Measurements from ENCODE around the gene RASD2.
A peak's percentile ranks its signal among the peaks of the same experiment; 100 is the strongest.

The RASD2 gene

DNA sequence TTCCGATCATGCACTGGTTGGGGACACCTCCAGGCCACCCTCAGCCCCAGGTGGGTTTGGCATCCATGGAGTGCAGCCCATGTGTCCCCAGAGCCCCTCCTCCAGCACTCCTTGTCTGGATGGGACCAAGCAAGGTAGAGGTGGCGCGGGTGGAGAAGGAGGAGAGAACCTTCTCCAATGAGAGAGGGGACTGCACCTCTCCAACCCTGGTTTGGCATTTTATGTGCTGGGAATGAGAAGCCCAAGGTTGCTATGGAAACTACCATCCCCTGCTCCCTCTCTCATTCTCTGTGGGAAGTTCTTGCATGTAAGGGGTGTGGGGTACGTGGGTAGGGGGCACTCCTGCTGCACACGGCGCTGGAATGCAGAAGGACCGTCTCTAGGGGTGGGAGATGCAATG lies 21.8 kb upstream of the RASD2 start:
- no peak for DNase-seq (ENCODE audit: low read depth)

GRCh38 chr22:35519306-35520000 lies 21.2 kb upstream of the RASD2 start:
- DNase-seq (ENCODE audit: low read depth), result no peak

DNA sequence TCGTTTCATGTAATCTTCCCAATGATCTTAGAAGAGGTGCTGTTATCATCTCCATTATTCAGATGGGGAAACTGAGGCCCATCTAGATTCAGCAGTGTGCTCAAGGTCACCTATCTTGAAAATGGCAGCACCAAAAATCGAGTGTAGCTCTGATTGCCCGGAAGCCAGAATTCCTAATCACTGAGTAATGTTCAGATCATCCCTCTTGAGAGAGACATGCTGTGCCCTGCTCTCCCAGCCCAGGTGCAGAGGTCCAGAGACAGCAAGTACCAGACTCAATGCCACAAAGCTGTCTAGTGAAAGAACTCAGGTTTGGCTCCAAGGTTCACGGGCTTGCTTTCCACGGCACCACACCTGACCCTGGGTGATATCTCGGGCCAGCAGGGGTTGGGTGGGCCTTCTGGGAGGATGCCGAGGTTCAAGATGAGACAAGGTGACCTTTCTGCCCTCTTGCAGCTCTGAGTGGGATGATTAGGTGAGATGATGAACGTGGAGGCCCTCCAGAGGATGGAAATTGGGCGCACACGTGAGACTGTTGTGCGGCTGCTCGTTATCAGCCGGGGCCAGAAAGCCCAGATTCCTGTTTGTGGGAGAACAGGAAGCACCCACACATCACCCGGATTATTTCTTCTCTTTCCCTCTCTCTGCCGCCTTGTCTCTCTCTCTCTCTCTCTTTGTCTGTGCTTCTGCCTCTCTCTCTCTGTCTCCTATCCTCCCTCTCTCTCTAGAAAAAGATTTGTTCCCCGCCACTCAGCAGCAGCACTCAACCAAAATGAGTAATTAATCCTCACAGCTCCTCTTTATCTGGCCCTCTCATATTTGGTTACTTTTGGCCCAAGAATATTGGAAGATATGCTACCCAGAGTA lies 19.0 kb upstream of the RASD2 start:
- DNase-seq (ENCODE audit: low read depth), result no peak

GRCh38 chr22:35522225-35523149 lies 18.1 kb upstream of the RASD2 start:
- DNase-seq (ENCODE audit: low read depth), result no peak

DNA sequence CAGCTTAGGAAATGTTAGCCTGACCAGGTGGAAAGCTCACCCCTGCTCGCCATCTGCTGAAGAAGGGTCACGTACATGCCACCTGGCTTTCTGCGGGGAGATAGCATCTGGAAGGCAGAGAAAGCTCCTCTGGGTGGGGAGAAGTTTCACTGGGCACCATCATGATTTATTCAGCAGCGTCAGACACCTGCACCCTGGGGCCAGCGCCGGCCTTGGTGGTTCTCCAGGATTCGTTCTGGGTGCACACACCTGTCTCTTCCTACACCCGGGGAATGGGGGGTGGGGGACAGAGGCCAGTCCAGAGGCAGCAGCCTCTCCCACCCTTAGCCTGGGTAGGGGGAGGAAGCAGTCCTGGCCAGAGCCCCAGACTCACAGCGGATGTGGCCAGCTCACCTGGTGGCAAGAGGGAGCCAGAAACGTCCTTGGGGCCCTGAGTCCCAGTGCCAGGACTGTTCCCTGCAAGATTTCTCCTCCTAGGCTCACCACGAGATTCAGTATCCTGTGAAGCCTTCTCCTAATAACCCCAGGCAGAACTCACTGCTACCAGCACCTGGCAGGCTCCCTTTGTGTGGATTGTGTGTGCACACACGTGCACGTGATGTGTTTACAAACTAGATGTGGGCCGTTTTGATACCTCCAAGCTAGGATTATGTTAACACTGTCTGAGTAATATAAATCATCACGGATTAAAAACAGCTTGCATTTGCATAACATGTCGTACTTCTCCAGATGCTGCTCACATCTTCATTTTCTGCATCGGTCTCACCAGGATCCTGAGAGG lies 17.3 kb upstream of the RASD2 start:
- no peak for DNase-seq (ENCODE audit: low read depth)

DNA sequence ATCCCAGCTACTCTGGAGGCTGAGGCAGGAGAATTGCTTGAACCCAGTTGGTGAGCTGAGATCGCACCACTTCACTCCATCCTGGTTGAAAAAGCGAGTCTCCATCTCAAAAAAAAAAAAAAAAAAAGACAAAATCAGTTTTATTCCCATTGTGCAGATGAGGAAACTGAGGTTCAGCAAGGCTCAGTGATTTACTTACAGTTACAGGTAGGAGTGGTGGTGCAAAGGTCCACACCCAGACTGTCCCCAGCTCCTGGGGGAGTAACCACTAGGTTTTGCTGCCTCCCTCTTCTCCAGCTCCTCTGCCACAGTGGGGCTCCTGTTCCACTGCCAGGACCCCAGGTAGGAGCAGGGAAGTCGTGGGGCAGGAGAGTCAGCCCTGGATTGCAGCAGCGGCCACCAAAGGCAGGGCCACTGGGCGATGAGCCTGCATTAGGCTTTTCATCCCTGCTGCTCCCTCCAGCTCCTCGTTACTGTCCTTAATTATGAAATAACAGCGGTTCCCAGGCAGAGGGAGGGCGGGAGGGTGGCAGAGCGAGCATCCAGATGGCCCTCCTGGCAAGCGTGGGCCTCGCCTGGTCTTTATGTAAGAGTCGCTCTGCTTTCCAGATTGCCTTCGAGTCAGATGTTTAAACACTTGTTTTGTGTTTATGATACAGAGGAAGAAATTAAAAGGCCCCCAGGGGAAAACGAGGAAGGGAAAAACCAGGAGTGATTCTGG lies 15.5 kb upstream of the RASD2 start:
- no peak for DNase-seq (ENCODE audit: low read depth)

DNA sequence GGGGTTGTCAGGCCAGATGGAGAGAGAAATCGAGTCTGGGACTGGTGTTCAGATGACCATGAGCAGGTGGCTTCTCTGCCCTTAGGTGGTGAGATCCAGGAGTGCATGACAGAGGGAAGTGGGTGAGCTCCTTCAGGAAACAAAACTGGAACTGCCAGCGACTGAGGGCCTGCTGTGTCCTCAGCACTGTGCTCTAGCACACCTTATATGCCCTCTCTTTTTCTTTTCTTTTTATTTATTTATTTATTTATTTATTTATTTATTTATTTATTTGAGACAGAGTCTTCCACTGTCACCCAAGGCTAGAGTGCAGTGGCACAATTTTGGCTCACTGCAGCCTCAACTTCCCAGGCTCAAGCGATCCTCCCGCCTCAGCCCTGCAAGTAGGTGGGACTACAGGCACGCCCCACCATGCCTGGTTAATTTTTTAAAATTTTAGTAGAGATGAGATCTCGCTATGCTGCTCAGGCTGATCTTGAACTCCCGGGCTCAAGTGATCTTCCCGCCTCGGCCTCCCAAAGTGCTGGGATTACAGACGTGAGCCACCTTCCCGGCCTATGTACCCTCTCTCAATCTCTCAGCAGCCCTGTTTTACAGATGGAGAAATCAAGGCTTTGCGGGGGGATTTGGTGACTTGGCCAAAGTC lies 14.8 kb upstream of the RASD2 start:
- no peak for DNase-seq (ENCODE audit: low read depth)

DNA sequence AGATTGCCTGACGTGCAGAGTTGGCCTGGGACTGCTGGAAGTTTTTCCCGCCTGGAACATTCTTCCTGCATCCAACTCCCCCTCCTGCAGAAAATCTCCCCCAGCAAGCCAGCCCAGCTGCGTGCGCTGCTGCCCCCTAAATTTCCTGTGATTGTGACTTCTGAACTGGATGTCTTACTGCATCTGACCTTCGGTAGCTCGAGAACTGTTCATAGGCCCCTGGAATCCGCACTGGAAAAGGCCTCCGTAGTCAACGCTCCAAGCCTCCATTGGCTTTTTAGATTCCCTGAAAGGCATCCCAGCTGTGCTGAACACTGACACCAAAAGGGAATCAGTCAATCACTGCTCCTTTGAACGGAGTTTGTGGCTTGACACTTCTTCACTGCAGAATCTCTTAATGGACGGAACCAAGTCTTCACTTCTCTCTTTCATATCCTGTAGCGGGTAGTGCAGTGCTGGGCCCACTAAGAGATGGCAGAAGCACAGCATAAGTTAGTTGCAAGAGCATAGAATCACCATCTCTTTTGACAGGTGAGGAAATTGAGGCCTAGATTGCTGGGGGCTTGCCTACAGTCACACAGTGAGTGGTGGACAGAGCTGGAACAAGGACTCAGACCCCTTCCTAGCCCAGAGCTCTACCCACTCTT lies 14.2 kb upstream of the RASD2 start:
- no peak for DNase-seq (ENCODE audit: low read depth)

DNA sequence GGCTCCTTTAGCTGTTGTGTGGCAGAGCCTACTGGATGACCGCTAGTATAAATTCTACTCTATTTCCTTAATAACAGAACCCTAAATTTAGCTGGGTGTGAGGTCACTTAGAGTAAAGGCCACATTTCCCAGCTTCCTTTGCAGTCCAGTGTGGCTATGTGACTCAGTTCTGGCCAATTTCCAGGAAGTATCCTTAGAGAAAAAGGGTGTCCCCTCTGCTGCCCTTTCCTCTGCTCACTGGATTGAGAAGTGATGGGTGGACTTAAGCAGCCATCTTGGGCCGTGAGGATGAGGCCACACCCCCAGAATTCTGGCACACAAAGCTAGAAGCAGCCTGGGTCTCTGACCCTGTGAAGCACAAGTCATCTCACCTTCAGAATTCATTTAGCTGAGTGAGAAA lies 11.7 kb upstream of the RASD2 start:
- DNase-seq (ENCODE audit: low read depth), result no peak

DNA sequence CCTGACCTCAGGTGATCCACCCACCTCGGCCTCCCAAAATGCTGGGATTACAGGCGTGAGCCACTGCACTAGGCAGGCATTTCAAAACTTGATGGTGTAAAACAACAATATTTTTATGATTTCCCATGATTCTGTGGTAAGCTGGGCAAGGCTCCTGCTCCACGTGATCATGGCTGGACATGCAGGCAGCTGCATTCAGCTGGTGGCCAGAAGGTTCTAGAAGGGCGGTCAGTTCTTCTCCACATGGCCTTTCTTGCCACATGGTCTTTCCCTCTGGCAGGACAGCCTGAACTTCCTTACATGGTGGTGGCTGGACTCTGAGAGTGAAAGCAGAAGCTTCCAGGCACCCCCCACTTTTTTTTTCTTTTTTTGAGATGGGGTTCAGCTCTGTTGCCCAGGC lies 9.9 kb upstream of the RASD2 start:
- DNase-seq (ENCODE audit: low read depth), result no peak

DNA sequence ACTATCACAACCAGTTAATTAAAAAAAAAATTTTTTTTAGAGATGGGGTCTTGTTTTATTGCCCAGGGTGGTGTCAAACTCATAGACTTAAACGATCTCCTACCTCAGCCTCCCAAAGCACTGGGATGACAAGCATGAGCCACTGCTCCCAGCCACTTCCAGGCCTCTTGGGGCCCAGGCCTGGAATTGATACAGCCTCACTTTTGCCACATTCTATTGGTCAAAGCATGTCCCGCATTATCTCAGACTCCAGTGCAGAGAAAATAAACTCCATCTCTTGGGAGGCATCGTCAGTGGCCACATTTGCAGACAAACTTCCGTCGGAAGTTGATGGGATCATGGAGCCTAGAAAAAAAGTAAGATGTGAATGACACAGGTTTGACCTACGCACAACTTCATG lies 9.4 kb upstream of the RASD2 start:
- no peak for DNase-seq (ENCODE audit: low read depth)

- no peak for DNase-seq (ENCODE audit: low read depth)
Observed at GRCh38 chr22:35531676-35532075, 9.0 kb upstream of the RASD2 start.

GRCh38 chr22:35533365-35534029 lies 7.1 kb upstream of the RASD2 start:
- no peak for DNase-seq (ENCODE audit: low read depth)

- no peak for DNase-seq (ENCODE audit: low read depth)
Observed at GRCh38 chr22:35534091-35534490, 6.5 kb upstream of the RASD2 start.

DNA sequence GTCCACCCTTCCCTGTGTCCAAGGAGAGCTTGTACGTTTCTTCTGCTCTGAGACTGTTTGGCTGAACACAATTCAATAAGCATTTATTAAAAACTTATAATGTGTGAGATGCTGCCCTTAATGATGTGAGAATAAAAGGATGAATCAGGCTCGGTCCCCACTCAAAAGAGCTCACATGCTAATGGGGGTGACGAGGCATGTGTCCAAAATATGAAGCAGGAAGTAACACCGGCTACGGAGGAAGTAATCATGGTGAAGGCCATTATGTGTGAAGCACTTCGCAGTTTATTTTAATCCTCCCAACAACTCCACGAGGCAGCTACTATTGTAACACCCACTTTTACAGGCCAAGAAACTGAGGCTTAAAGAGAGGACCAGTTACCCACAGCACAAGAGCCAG lies 3.4 kb upstream of the RASD2 start:
- no peak for DNase-seq (ENCODE audit: low read depth)

- no peak for DNase-seq (ENCODE audit: low read depth)
Observed at GRCh38 chr22:35538801-35539321, 1.8 kb upstream of the RASD2 start.

- DNase-seq (ENCODE audit: low read depth), result no peak
Observed at GRCh38 chr22:35539487-35539886, 1.1 kb upstream of the RASD2 start.

DNA sequence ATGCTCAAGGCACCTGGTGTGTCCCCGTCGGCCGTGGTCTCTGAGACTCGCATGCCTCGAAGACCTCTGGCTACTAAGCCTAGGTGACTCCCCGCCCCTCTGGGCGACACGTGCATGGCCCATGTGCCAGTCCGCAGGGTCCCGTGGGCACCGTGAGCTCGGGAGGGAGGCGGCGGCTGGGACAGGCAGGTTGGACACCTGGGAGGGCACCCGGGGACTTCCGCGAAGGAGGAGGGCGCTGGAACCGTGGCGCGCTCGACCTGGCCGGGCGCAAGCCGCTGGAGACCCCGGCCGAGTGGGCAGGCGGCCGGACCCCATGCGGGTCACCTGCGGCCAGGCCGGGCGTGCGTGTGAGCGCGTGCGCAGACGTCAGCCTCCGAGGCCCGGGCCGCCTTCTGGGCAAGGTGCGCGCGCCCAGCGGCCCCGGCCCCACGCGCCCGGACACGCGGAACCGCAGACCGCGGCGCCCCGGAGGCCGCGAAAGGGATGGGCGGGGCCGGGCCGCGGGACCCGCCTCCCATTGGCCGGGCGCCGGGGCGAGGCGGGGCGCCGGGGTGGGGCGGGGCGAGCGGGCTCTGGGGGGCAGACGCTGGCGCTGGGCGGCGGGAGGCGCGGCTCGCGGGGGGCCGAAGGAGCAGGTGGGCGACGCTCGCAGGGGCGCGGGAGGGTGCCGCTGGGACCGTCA lies 579 bp upstream of the RASD2 start:
- DNase-seq (ENCODE audit: low read depth), result peak; percentile 46
